ENCODE results near the gene TSPYL2.

The TSPYL2 gene

DNA sequence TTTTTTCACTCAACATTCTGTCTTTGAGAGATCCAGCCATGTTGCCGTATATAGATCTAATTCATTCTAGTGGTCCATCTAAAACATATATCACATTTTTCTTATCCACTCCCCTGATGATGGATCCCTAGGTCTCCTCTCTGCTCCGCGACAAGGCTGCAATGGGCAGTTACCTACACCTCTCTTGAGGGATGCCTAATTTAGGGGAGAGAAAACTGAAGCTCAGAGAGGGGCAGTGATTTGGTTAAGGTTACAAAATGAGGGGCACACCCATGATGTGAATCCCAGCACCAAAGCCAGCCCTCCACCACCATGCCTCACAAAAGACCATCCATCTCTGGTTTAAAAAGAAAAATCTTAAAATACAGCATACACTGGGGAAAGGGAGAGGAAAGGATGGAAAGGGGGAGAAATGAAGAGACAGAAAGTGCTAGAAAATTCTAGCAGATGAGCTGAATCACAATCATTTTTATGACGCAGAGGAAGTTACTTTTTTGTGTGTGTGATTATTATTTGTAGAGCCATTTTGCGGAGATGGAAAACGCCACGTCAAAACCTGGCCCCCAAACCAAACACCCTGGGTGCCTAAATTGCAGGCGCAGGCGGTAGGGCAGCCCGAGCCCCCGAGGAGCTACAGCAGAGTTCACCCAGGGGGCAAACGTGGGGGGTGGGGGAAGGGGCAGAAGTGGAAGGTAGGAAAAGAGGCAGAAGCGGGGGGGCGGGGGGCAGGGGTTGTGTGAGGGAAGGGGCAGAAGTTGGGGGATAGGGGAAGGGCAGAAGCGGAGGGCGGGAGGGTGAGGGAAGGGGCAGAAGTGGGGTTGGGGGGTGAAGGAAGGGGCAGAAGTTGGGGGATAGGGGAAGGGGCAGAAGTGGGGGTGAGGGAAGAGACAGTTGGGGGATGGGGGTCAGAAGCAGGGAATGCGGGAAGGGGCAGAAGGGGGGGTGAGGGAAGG is 1.3 kb upstream of the TSPYL2 start:
- no peak for DNase-seq (ENCODE audit: low spot score)

DNA sequence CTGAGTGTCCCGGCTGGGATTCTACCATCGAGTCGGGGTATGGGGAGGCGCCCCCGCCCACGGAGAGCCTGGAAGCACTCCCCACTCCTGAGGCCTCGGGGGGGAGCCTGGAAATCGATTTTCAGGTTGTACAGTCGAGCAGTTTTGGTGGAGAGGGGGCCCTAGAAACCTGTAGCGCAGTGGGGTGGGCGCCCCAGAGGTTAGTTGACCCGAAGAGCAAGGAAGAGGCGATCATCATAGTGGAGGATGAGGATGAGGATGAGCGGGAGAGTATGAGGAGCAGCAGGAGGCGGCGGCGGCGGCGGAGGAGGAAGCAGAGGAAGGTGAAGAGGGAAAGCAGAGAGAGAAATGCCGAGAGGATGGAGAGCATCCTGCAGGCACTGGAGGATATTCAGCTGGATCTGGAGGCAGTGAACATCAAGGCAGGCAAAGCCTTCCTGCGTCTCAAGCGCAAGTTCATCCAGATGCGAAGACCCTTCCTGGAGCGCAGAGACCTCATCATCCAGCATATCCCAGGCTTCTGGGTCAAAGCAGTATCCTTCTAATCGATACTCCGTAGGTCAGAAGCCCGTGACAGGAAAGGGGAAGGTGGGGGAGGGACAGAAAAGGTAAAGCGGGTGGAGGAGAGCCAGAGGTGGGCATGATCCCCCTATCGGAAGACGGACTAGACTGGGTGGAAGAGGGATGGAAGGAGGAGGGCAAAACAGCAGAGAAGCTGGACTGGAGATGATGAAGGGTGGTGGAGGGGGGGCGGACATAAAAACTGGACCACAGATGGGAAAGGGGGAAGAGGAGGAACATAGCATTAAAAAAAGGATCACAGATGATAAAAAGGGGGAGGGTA is 828 bp downstream of the TSPYL2 start:
- DNase-seq (ENCODE audit: low spot score): no peak

DNA sequence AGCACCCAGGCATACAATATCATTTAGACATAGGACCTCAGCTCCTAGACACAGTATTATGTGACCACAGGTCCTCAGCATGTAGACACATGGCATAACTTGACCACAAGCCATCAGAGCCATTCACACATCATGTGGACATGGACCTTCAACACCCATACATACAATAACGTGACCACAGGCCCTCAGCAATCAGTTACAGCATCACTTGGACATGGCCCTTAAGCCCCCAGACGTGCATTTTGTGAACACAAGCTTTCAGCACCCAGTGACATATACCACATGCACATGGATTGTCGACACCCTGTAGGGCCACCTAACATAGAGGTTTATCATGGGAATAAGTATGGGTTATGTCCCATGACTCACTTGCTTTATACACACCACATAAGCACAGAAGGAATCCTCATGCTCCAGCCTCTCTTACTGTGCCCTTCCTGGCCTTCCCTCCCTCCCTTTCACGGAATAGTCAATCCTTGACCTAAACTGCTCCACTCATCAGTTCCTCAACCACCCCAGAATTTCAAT is 1.9 kb downstream of the TSPYL2 start:
- no peak for DNase-seq (ENCODE audit: low spot score)

DNA sequence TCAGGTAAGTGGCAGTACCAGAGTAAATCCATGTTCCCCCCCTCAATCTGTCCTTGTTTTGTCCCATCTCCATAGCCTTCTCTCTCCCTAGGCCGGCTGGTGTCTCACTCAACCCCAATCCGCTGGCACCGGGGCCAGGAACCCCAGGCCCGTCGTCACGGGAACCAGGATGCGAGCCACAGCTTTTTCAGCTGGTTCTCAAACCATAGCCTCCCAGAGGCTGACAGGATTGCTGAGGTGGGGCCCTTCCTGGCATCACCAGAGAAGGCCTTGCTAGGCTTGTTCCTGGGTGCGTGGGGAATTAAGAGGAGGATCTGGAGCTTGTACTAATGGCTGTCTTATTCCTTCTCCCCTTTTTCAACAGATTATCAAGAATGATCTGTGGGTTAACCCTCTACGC is 2.7 kb downstream of the TSPYL2 start:
- DNase-seq (ENCODE audit: low spot score): no peak

DNA sequence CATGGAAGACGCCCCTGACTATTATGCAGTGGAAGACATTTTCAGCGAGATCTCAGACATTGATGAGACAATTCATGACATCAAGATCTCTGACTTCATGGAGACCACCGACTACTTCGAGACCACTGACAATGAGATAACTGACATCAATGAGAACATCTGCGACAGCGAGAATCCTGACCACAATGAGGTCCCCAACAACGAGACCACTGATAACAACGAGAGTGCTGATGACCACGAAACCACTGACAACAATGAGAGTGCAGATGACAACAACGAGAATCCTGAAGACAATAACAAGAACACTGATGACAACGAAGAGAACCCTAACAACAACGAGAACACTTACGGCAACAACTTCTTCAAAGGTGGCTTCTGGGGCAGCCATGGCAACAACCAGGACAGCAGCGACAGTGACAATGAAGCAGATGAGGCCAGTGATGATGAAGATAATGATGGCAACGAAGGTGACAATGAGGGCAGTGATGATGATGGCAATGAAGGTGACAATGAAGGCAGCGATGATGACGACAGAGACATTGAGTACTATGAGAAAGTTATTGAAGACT is 3.6 kb downstream of the TSPYL2 start:
- no peak for DNase-seq (ENCODE audit: low spot score)

DNA sequence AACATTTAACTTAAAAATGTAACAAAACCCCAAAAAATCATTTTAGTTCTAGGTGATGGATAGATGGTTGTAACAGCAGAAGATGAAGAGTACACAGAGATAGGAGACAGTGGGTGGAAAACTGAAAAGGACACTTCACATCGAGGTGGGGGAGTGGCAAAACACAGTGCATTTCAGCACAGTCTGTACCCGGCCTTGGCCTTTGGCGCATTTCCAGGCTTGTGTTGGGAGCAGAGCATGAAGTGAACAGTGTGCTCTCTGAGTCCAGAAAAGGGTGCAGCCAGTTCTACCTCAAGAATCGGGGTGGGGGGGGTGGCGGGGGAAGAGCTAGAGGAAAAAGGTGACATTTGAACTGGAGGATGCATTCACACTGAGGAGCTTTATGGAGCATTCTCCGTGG is 4.3 kb downstream of the TSPYL2 start:
- DNase-seq (ENCODE audit: low spot score): no peak

DNA sequence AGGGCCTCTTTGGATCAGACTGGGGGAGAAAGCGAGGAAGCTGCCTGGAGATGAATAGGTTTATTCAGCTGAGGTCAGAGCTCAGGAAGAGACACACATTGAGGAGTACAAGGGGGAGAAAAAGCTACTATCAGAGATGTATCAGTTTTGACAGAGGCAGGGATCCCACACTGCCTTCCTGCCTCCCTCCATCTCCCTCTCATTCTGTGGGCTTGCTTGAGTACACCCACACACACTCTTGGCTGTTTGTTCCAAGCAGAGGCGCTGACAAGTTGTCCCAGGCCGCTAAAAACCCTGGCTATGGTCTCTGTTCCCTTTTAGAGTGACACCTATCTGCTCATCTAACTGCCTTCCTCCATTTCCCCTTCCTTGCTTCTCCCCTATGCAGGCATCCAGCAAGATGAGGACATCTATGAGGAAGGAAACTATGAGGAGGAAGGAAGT is 5.2 kb downstream of the TSPYL2 start:
- no peak for DNase-seq (ENCODE audit: low spot score)

DNA sequence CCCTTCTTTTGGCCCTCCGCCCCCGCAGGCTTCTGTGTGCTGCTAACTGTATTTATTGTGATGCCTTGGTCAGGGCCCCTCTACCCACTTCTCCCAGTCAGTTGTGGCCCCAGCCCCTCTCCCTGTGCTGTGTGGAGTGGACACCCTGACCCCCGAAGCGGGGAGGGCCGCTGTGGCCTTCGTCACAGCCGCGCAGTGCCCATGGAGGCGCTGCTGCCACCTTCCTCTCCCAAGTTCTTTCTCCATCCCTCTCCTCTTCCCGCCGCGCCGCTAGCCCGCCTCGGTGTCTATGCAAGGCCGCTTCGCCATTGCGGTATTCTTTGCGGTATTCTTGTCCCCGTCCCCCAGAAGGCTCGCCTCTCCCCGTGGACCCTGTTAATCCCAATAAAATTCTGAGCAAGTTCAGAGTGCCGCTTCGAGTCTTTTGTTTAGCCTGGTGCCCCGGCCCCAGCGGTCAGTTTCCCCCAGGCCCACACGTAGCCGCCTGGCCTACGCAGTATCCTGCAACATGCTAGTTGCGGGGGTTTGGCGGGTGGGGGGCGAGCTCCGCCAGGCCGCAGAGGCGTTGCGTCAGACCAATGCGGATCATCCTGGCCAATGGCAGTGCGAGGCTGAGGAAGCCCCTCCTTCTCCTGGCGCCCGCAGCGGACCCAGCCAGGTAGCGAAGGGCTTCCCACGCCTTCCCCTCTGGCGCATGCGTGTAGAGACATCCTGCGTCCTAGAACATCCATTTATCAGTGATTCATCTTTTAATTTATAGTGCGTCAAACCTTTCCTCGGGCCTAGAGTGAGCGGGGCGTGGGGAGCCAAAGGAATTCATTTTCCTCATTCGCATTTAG is 6.2 kb downstream of the TSPYL2 start:
- peak; percentile 21 for DNase-seq (ENCODE audit: low spot score)

DNA sequence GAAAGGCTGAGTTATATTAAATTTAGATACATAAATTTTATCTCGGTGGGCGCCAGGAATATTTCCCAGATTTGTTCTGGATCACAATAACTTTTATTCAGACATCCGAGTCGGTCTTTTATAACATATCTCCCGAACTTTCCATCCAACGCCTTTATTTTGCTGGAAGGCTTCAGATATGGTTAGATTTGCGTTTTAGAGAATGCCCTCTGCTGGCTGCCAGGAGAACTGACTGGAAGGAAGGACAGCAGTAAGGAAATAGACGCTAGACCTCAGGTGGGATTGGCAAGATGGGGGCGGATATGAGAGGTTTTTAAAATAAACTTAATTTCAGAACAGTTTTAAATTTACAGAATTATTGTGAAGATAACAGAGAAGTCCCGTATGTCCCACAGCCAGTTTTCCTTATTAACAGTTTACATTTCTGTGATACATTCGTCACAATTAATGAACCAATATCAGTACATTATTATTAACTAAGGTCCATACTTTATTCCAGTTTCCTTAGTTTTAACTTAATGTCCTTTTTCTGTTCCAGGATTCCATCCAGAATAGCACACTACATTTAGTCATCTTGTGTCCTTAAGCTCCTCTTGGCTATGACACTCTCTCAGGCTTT is 7.2 kb downstream of the TSPYL2 start:
- DNase-seq (ENCODE audit: low spot score): peak; percentile 56

DNA sequence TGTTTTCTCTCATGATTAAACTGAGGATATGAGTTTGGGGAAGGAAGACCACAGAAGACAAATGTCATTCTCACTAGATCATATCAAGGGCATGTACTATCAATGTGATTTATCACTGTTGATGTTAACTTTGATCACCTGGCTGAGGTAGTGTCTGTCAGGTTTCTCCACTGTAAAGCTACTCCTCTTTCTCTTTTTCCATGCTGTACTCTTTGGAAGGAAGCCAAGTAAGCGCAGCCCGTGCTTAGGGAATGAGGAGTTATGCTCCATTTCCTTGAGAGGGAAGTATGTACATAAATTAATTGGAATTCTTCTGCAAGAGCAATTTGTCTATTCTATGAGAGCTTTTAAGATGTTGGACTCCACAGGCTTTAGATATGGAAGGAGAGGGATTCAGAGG is 7.8 kb downstream of the TSPYL2 start:
- no peak for DNase-seq (ENCODE audit: low spot score)

DNA sequence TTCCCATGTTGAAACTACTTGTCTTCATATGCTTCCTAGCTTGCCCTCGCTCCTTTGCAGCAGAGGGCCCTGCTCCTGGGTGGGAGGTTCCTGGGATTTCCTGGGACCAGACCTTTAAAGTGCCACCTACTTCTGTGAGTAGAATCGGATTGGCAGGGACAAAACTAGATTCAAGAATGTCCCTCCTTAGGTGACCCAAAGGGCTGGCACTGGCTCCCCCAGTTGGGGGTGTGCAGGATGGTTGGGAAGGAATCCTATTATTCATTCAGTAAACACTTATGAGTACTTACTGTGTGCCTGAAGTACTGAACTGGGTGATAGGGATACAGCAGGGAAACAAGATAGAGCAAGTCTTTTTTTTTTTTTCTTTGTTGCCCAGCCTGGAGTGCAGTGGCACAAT is 9.2 kb downstream of the TSPYL2 start:
- DNase-seq (ENCODE audit: low spot score): no peak

DNA sequence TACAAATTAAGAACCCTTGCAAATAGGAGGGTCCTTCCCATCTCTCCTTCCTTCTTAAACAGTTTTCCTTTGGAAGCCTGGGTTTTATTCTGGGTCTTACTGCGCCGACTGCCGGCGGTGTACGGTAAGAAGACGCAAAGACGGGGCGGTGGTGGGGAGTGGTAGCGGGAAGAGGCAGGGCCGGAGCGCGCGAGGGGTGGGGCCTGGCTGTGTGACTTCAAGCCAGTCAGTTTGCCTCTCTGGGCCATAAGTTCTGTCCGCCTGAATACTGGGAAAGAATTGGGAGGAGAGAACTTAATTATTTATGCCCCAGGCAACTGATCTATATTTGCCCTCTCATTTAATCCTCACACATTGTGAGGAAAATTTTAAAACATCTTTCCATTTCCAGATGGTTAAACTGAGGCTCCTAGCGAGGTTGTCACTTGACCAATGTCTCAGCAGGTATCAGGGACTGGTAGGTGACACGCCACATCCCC is 11.0 kb downstream of the TSPYL2 start:
- peak; percentile 51 for DNase-seq (ENCODE audit: low spot score)

DNA sequence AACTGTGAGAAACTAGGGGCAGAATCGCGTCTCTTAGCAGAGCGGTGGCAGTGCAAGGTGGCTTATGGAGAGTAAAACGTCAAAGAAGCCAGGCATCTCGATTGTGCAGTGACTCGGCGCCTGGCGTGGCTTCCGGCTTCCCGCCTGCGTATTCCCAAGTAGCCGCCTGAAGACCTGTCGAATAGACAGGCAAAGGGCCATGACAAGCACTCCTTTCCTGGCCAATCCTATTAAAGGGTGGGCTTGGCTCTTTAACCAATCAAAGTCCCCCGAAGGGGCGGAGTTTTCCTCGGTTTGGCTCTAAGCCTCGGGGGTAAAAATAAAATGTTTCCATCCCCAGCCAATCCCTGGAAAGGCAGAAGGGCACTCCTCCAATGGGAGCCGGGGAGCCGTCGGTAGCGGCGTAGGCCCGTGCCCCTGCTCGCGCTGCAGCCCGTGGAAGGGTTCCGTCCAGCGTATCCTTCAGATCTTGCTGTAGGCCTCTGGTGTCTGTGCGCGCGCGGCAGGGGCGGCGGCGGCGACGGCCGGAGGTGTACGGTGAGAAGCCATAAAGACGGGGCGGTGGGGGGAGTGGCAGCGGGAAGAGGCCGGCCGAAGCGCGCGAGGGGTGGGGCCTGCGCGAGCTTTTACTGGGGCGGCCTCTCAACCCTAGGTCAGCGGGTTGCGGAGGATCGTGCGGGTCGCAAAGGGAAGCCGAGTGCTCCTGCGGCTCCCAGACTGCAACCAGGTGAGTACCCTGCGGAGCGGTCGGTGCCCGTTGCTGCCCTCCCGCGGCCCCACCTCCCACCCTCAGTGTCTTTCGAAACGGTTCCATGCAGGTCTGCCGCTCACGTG is 11.8 kb downstream of the TSPYL2 start, which contains the start of gene KANTR:
Gene KANTR, plus strand, starts transcription at position 395 of the 834 bp plus-strand sequence. CDS start 30,131 bp downstream, outside the sequence.
- peak; percentile 78 for DNase-seq (ENCODE audit: low spot score)

DNA sequence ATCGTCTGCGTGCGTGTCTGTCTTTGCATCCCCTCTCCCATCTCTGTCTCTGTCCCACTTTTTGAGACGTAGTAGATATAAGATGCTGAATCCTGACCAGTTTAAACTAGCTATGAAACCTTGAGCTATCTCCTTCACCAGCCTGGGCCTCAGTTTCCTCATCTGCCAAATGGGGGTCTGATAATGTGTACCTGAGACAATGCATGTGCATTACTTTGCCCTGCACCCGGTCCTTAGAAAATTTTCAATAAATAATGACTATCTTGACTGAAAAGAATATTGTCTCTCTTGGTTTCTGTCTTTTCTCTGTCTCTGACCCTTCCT is 12.4 kb downstream of the TSPYL2 start:
- no peak for DNase-seq (ENCODE audit: low spot score)

DNA sequence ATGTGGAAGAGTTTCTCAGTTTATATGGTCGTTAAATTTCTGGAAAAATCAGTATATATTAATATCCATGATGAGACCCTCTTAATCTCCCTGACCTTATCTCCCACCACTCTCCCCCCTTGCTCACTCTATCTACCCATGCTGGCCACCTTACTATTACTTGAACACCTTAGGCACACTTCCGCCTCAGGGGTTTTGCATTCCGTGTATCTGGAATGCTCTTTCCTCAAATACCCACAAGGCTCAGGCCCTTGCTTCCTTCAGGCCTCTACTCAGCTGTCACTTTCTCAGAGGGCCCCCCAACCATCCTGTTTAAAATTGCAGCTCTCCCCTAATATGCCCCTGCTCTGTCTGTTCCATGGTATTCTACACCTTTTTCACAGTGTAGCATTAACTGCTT is 13.6 kb downstream of the TSPYL2 start:
- DNase-seq (ENCODE audit: low spot score): no peak

DNA sequence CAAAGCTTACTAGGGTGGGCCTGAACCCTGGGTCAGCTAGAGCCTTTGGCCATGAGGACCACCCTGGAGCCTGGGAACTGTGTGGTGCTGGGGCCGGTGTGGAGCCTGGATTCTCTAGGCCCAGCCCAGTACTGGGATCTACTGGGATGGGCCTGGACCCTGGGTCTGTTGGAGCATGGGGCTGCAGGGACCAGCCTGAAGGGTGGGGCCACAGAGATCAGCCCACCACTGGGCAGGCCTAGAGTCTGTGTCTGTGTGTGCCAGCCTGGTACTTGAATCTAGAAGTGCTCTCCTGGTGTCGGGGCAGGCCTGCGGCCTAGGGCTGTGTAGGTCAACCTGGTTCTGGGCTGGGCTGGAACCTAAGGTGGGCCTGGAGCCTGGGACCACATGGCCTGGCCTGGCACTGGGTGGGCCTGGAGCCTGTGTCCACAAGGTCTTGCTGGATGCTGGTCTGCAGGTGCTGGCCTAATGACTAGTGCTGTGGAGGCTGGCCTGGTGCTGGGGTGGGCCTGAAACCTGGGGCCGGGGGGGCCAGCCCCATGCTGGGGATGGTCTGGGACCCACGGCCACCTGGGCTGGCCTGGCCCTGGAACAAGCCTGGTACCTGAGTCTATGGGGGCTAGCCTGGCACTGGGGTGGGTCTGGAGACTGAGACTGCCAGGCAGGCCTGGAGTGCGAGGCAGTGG is 32.8 kb downstream of the TSPYL2 start:
- DNase-seq (ENCODE audit: low spot score): no peak

DNA sequence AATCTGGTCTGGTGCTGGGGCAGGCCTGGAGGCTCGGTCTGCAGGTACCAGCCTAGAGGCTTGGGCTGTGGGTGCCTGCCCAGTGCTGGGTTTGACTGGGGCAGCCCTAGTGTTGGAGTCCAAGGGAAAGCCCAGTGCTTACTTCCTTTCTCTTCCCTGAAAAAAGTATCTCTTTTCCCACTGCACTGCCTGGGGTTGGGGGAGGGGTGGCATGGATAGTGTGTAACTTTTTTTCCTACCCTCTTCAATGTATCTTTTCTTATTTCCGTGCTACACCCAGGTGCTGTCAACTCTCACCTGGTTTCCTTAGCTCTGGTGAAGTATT is 33.3 kb downstream of the TSPYL2 start:
- no peak for DNase-seq (ENCODE audit: low spot score)

DNA sequence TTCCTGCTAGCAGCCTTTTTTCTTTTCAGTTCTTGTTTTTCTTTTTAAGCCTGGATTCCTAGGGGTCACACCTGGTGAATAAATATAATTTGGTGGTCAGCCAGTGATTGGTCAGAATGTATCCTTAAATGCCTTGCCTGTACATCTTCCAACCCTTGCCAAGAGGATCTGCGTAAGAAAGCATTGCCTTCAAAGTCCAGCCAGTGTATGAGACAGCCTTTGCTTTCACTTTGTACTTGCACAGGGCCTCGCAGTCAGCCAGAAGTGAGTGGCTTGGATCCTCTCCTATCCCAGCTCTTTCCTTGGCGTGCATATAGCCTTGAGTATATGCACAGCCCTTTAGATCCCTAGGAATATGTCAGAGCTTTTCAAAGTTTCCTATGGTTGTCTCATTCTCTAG is 33.9 kb downstream of the TSPYL2 start:
- no peak for DNase-seq (ENCODE audit: low spot score)

DNA sequence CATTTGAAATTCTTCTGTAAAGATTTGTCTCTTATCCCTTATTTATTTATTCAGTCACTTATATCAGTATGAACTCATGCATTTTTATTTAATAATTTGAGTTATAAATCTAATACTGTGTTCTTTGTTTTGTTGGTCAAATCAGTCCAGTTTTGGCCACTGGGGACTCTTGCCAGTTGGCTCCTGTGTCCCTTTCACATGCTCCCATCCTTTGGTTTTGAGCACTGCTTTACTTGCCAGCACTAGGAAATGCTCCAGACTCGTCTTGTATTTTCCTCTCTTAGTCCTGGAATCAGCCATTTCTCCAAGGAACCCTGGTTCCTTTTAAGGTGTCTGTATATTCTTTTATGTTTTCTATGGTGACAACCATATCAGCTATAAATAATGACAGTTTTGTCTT is 39.8 kb downstream of the TSPYL2 start:
- no peak for DNase-seq (ENCODE audit: low spot score)

DNA sequence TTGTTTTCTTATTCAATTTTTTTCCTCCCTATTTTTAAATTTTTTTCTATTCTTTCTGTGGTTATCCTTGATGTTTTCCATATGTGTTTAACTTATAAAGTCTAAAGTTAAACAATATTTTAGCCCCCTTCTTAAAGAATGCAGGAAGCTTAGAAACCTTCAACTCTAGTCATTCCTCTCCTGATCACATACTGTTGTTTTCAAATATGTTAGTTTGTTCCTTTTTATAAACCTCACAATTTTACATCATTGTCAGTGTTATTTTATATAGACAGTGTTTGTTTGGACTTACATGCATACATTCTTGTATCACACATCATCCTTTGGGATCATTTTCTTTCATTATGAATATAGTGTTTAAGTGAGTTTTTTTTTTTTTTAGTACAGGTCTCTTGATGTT is 43.3 kb downstream of the TSPYL2 start:
- no peak for DNase-seq (ENCODE audit: low spot score)

Measured in hematopoietic multipotent progenitor cell treated with erythropoietin and hydrocortisone succinate and interleukin-3 and kit ligand, for 17 days (in vitro differentiated cells).